Trophoblast cell (in vitro differentiated cells and primary cell): ENCODE results near the gene LRG1.

ENCODE experiments used
- DNase-seq, 2 donors: peaks; one replicate each; pipeline ENCODE4 v3.0.0-alpha.2; 2016
- H2AFZ ChIP-seq: 2 replicates; pipeline ENCODE4 v1.6.1; 2013; ENCODE audit warnings: low read length, moderate library complexity, mild to moderate bottlenecking; ENCODE audit not compliant: insufficient read depth, poor library complexity
- H2AK5ac ChIP-seq: 2 replicates; pipeline ENCODE4 v1.6.1; 2013; ENCODE audit warnings: mild to moderate bottlenecking, low read length
- H2BK120ac ChIP-seq: 2 replicates; pipeline ENCODE4 v1.6.1; 2013; ENCODE audit warnings: low read length, mild to moderate bottlenecking, moderate library complexity; ENCODE audit not compliant: insufficient read depth, poor library complexity
- H2BK12ac ChIP-seq: 2 replicates; pipeline ENCODE4 v1.6.1; 2013; ENCODE audit warnings: mild to moderate bottlenecking, low read length, moderate library complexity
- H2BK5ac ChIP-seq: 2 replicates; pipeline ENCODE4 v1.6.1; 2013; ENCODE audit warnings: low read length, low read depth, moderate library complexity, mild to moderate bottlenecking; ENCODE audit not compliant: poor library complexity
- H3K14ac ChIP-seq: 2 replicates; pipeline ENCODE4 v1.6.1; 2013; ENCODE audit warnings: mild to moderate bottlenecking, low read length
- H3K18ac ChIP-seq: 2 replicates; pipeline ENCODE4 v1.6.1; 2013; ENCODE audit warnings: mild to moderate bottlenecking, low read length
- H3K23ac ChIP-seq: 2 replicates; pipeline ENCODE4 v1.6.1; 2013; ENCODE audit warnings: low read length
- H3K27ac ChIP-seq: 2 replicates; pipeline ENCODE4 v1.5.1; 2013; ENCODE audit warnings: low read depth, mild to moderate bottlenecking, inconsistent platforms, low read length, moderate library complexity
- H3K27me3 ChIP-seq: 2 replicates; pipeline ENCODE4 v1.6.1; 2013; ENCODE audit warnings: inconsistent platforms, mild to moderate bottlenecking, low read length, moderate library complexity; ENCODE audit not compliant: insufficient read depth
- H3K36me3 ChIP-seq, 2 experiments: 1 replicate in 1 of 2; 2 replicates in 1 of 2; pipeline ENCODE4 v1.6.1; 2013; ENCODE audit warnings: low read length in 2 of 2, mild to moderate bottlenecking in 2 of 2, moderate library complexity in 1 of 2; ENCODE audit not compliant: insufficient read depth in 2 of 2, control insufficient read depth in 1 of 2
- H3K4ac ChIP-seq: 2 replicates; pipeline ENCODE4 v1.6.1; 2013; ENCODE audit warnings: low read depth, mild to moderate bottlenecking, low read length, moderate library complexity
- H3K4me1 ChIP-seq, 2 experiments: 1 replicate in 1 of 2; 2 replicates in 1 of 2; pipeline ENCODE4 v1.6.1; 2013; ENCODE audit warnings: low read length in 2 of 2, mild to moderate bottlenecking in 2 of 2, moderate library complexity in 1 of 2; ENCODE audit not compliant: insufficient read depth in 2 of 2, control insufficient read depth in 1 of 2
- H3K4me2 ChIP-seq: 2 replicates; pipeline ENCODE4 v1.6.1; 2013; ENCODE audit warnings: inconsistent platforms, mild to moderate bottlenecking, low read length, moderate library complexity
- H3K4me3 ChIP-seq: 2 replicates; pipeline ENCODE4 v1.5.1; 2013; ENCODE audit warnings: mild to moderate bottlenecking, low read depth, low read length, inconsistent platforms
- H3K79me1 ChIP-seq: one replicate; pipeline ENCODE4 v1.6.1; 2013; ENCODE audit warnings: low read length
- H3K79me2 ChIP-seq: 2 replicates; pipeline ENCODE4 v1.6.1; 2013; ENCODE audit warnings: low read length, mild to moderate bottlenecking; ENCODE audit not compliant: control insufficient read depth, insufficient read depth, poor library complexity
- H3K9ac ChIP-seq: 2 replicates; pipeline ENCODE4 v1.6.1; 2013; ENCODE audit warnings: mild to moderate bottlenecking, low read length
- H3K9me3 ChIP-seq: 2 replicates; pipeline ENCODE4 v1.6.1; 2013; ENCODE audit warnings: low read depth, mild to moderate bottlenecking, control low read depth, inconsistent platforms, low read length; ENCODE audit not compliant: insufficient read depth
- H4K12ac ChIP-seq: 2 replicates; pipeline ENCODE4 v1.6.1; 2013; ENCODE audit warnings: low read depth, mild to moderate bottlenecking, low read length, moderate library complexity
- H4K8ac ChIP-seq: 2 replicates; pipeline ENCODE4 v1.6.1; 2013; ENCODE audit warnings: low read depth, mild to moderate bottlenecking, low read length, moderate library complexity
- H4K91ac ChIP-seq: one replicate; pipeline ENCODE4 v1.6.1; 2013; ENCODE audit warnings: low read depth, mild to moderate bottlenecking, low read length, moderate library complexity
- WGBS: extraction: QIAGEN DNeasy Blood & Tissue Kit; methylation state at CpG from one replicate; pipeline ENCODE4 v1.1.7; 2013; ENCODE audit warnings: missing lambda C conversion rate; ENCODE audit not compliant: insufficient read length, insufficient coverage; ENCODE audit errors: extremely low coverage; 5-methylcytosine and 5-hydroxymethylcytosine counted together

Gene LRG1

GRCh38 chr19:4499855-4500254, 40.0 kb downstream of the LRG1 start:
- no peaks in the 10 kb centered on the region for H3K27me3 ChIP-seq
- no peak overlapping the region for H2BK12ac ChIP-seq
- no peak for DNase-seq
- H3K18ac ChIP-seq = no peak overlapping the region
- no peak overlapping the region for H2BK5ac ChIP-seq
- no peak overlapping the region for H3K27ac ChIP-seq
- no peak overlapping the region for H4K91ac ChIP-seq
- H3K4me1 ChIP-seq = no peaks in the 10 kb centered on the region
- H4K8ac ChIP-seq = no peak overlapping the region
- no peak overlapping the region for H3K4ac ChIP-seq
- H3K79me2 ChIP-seq = no peaks in the 10 kb centered on the region
- H3K14ac ChIP-seq = no peak overlapping the region
- H3K4me2 ChIP-seq = no peak overlapping the region
- no CpG with 5 or more reads among the region's 15 CpGs for WGBS
- H2AFZ ChIP-seq = no peak overlapping the region
- H3K9ac ChIP-seq = no peak overlapping the region
- H2AK5ac ChIP-seq = no peak overlapping the region
- H3K79me1 ChIP-seq = no peaks in the 10 kb centered on the region
- H4K12ac ChIP-seq = no peak overlapping the region
- H3K36me3 ChIP-seq = peaks cover 75 to 87% of the 10 kb centered on the region in 2 experiments
- H2BK120ac ChIP-seq = no peak overlapping the region
- H3K9me3 ChIP-seq = no peaks in the 10 kb centered on the region
- no peak overlapping the region for H3K23ac ChIP-seq
- H3K4me3 ChIP-seq = no peak overlapping the region

- no peaks in the 10 kb centered on the region for H3K79me1 ChIP-seq
- no peak overlapping the region for H2AK5ac ChIP-seq
- no peaks in the 10 kb centered on the region for H3K79me2 ChIP-seq
- no peak overlapping the region for H3K4me3 ChIP-seq
- no CpG with 5 or more reads among the region's 23 CpGs for WGBS
- H3K4ac ChIP-seq = no peak overlapping the region
- H3K4me2 ChIP-seq = no peak overlapping the region
- H2BK12ac ChIP-seq = no peak overlapping the region
- H3K9me3 ChIP-seq = no peaks in the 10 kb centered on the region
- no peak overlapping the region for H3K14ac ChIP-seq
- no peaks in the 10 kb centered on the region for H3K27me3 ChIP-seq
- no peak overlapping the region for H4K12ac ChIP-seq
- no peak overlapping the region for H2AFZ ChIP-seq
- H2BK5ac ChIP-seq = no peak overlapping the region
- no peaks in the 10 kb centered on the region for H3K4me1 ChIP-seq
- no peak overlapping the region for H3K18ac ChIP-seq
- no peak for DNase-seq
- no peak overlapping the region for H2BK120ac ChIP-seq
- H3K23ac ChIP-seq = no peak overlapping the region
- no peak overlapping the region for H3K9ac ChIP-seq
- H3K36me3 ChIP-seq = peaks cover 74 to 87% of the 10 kb centered on the region in 2 experiments
- H3K27ac ChIP-seq = no peak overlapping the region
- H4K8ac ChIP-seq = no peak overlapping the region
- no peak overlapping the region for H4K91ac ChIP-seq
Observed at GRCh38 chr19:4499318-4499717, 40.5 kb downstream of the LRG1 start.

GRCh38 chr19:4498694-4499093, 41.1 kb downstream of the LRG1 start:
- no peak overlapping the region for H3K14ac ChIP-seq
- no peak overlapping the region for H2BK5ac ChIP-seq
- H3K4me3 ChIP-seq = no peak overlapping the region
- no peak overlapping the region for H2BK12ac ChIP-seq
- DNase-seq = no peak
- no peak overlapping the region for H3K18ac ChIP-seq
- no peaks in the 10 kb centered on the region for H3K4me1 ChIP-seq
- WGBS = no CpG with 5 or more reads among the region's 12 CpGs
- H3K4ac ChIP-seq = no peak overlapping the region
- no peaks in the 10 kb centered on the region for H3K9me3 ChIP-seq
- H4K91ac ChIP-seq = no peak overlapping the region
- H3K79me2 ChIP-seq = no peaks in the 10 kb centered on the region
- H4K12ac ChIP-seq = no peak overlapping the region
- no peak overlapping the region for H4K8ac ChIP-seq
- H3K36me3 ChIP-seq = peaks cover 79 to 90% of the 10 kb centered on the region in 2 experiments
- no peak overlapping the region for H3K23ac ChIP-seq
- no peaks in the 10 kb centered on the region for H3K27me3 ChIP-seq
- H3K4me2 ChIP-seq = no peak overlapping the region
- H3K79me1 ChIP-seq = no peaks in the 10 kb centered on the region
- H2BK120ac ChIP-seq = no peak overlapping the region
- no peak overlapping the region for H3K27ac ChIP-seq
- H2AFZ ChIP-seq = no peak overlapping the region
- no peak overlapping the region for H3K9ac ChIP-seq
- H2AK5ac ChIP-seq = no peak overlapping the region

- Histone ChIP-seq H3K23ac (no peak overlapping the region), H4K12ac (no peak overlapping the region), H4K91ac (no peak overlapping the region), H3K27ac (no peak overlapping the region), H2AFZ (no peak overlapping the region), H3K79me2 (no peaks in the 10 kb centered on the region), H3K27me3 (no peaks in the 10 kb centered on the region), H4K8ac (no peak overlapping the region), H3K4me1 (no peaks in the 10 kb centered on the region), H3K18ac (no peak overlapping the region), H3K9ac (no peak overlapping the region), H3K4me3 (no peak overlapping the region), H3K14ac (no peak overlapping the region), H3K79me1 (no peaks in the 10 kb centered on the region), H2BK120ac (no peak overlapping the region), H2BK12ac (no peak overlapping the region), H3K9me3 (peaks cover 3% of the 10 kb centered on the region), H2AK5ac (no peak overlapping the region), H2BK5ac (no peak overlapping the region), H3K4ac (no peak overlapping the region), H3K36me3 (peaks cover 81 to 90% of the 10 kb centered on the region in 2 experiments), H3K4me2 (no peak overlapping the region)
- no peak for DNase-seq
- WGBS = no CpG with 5 or more reads among the region's 25 CpGs
Observed at GRCh38 chr19:4497770-4498389, 42.0 kb downstream of the LRG1 start.
